Adrenal gland (tissue), 5 donors: ENCODE results near the gene LDB3.

ENCODE experiments used
- POLR2A ChIP-seq, 2 donors: fragments of 450-650 bp; IDR thresholded peaks; one replicate each; pipeline ENCODE4 v1.6.1; 2017; ENCODE audit warnings: antibody characterized with exemption in 2 of 2, mild to moderate bottlenecking in 2 of 2, moderate library complexity in 1 of 2
- TF ChIP-seq, protein P1 (sequence below), 6 experiments: fragments of 450-650 bp in 4 of 6; fragments of 200-600 bp in 2 of 6; sonication (generic) in 1 of 6; IDR thresholded peaks; 1 replicate in 5 of 6; 2 replicates in 1 of 6; pipeline versions ENCODE4 v1.5.1 to v1.8.0; 2016 to 2021; ENCODE audit warnings: antibody characterized with exemption in 6 of 6, mild to moderate bottlenecking in 2 of 6, moderate library complexity in 1 of 6
- donor health status: DM: no; HTN: no; CAD: no.

DNA sequence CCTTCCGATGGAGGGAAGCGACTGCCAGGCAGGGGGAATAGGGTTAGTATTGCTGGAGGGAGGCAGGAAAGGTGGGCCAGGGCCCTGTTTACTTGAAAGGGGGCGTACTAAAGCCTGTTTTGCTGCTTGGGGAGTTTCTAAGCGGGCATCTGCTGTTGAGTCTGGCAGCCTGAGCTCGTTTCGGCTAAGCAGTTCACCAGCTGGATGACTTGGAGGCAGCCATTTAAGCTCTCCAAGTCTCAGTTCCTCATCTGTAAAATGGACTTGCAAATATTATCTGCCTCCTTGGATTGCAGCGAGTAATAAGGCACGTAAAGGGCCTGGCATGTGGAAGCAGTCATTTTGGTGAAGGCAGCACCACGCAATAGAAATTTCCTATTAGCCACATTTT is 44.0 kb downstream of the LDB3 start:
- TF ChIP-seq, protein P1, sequence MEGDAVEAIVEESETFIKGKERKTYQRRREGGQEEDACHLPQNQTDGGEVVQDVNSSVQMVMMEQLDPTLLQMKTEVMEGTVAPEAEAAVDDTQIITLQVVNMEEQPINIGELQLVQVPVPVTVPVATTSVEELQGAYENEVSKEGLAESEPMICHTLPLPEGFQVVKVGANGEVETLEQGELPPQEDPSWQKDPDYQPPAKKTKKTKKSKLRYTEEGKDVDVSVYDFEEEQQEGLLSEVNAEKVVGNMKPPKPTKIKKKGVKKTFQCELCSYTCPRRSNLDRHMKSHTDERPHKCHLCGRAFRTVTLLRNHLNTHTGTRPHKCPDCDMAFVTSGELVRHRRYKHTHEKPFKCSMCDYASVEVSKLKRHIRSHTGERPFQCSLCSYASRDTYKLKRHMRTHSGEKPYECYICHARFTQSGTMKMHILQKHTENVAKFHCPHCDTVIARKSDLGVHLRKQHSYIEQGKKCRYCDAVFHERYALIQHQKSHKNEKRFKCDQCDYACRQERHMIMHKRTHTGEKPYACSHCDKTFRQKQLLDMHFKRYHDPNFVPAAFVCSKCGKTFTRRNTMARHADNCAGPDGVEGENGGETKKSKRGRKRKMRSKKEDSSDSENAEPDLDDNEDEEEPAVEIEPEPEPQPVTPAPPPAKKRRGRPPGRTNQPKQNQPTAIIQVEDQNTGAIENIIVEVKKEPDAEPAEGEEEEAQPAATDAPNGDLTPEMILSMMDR (IDR thresholded peaks at IDR 0.05) = no peak
- no peak for TF ChIP-seq POLR2A (IDR thresholded peaks at IDR 0.05)
